ENCODE data around the gene PFKFB4.

- TF ChIP-seq POLR2A (IDR thresholded peaks at IDR 0.05; ENCODE audit: low read length) (no peak), GATA1 (IDR thresholded peaks at IDR 0.05; ENCODE audit: low read depth, low read length) (no peak)
Measured at GRCh38 chr3:48591886-48592518, 35.4 kb upstream of the PFKFB4 start.
